Smooth muscle cell of the brain vasculature (primary cell): ENCODE measurements around the gene TBCC.
A peak's percentile ranks its signal among the peaks of the same experiment; 100 is the strongest.

Experiments used
- DNase-seq: peaks from one replicate; pipeline ENCODE4 v3.0.0-alpha.2; 2012; ENCODE audit warnings: low read depth, low spot score

Gene TBCC

DNA sequence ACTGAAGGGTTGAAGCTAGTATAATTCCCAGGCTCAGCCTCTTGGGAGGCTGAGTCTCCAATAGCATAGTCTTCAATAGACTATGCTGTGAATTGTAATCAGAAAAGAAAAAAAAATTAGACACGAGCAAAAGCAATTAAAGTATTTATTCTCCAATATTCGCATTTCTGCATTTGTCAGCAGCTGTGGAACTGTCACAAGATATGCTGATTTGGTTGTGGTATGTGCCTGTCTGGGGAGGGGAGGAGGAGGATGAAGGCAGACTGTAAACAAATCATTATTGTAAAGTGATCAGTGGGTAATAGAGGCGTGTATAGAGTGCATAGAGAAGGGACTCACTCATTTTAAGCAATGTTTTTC lies 25.8 kb upstream of the TBCC start:
- no peak for DNase-seq

DNA sequence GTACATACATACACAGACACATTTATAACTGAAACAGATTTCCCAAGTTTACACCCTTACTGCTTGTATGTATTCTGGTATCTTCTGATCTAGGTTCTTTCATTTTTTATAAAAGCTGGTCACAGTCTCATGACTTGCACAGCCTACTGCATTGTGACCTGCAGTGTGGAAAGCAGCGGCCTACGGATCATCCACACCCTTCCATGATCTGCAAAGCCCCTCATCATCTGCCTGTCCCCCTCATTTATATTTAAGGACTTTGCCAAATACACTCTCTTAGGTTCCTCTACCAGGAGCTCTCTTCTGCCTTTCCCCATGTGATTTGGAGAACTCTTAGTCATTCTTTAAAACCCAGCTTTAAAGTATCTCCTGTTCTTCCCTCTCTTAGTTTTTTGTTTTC lies 23.9 kb upstream of the TBCC start:
- no peak for DNase-seq

GRCh38 chr6:42769051-42769450 lies 23.1 kb upstream of the TBCC start:
- no peak for DNase-seq

DNA sequence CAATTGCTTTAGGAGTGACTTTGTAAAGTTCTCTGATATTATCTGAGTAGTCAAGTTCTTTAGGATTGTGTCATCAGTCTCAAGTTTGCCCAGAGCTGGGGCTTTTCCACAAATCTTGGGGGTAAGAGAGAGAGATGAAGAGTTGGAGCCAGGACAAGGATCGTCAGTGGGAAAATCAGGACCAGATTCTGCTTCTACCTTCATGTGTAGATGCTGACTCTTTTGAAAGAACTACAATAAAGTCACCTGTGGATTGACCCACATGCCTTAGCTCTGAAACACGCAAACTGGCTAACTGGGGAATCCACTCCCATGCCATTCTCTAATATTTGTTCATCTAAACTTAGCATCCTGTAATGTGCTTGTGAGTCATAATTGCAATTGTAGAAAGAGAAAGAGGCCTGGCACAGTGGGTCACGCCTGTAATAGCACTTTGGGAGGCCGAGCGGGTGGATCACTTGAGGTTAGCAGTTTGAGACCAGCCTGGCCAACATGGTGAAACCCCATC lies 20.3 kb upstream of the TBCC start:
- DNase-seq = no peak

- DNase-seq = no peak
Observed at GRCh38 chr6:42764911-42765648, 19.2 kb upstream of the TBCC start.

DNA sequence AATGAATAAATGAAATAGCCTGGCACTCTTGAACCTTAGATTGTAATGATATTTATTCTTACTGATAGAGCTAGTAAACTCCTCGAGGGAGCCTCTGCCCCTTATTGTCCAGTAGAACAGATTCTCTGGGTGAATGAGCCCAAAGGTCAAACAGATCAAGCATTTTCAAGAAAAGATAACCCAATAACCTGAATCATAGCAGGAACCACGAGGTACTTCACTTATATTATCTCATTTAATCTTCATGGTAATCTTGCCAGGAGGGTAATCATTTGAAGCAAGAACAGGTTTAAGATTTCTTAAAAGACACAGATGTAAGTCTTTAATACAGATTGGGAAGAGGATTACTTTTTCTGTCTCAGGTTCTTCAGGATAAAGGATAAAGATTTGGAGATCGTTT lies 17.0 kb upstream of the TBCC start:
- DNase-seq = no peak

DNA sequence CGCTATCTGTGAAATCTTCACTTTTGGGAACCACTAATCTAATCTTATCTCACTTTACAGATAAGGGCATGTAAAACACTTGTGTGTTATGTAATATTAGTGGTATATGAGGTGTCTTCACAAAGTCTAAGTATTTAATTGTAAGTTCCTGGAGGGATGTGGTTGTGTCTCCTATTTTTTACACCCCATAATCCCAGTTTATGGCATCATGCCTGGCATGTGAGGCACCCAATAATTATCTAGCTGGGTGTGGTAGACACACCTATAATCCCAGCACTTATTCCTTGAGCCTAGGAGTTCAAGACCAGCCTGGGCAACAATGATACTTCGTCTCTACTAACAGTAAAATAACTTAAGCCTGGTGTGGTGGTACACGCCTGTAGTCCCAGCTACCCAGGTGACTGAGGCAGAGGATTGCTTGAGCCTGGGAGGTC lies 16.5 kb upstream of the TBCC start:
- DNase-seq = no peak

DNA sequence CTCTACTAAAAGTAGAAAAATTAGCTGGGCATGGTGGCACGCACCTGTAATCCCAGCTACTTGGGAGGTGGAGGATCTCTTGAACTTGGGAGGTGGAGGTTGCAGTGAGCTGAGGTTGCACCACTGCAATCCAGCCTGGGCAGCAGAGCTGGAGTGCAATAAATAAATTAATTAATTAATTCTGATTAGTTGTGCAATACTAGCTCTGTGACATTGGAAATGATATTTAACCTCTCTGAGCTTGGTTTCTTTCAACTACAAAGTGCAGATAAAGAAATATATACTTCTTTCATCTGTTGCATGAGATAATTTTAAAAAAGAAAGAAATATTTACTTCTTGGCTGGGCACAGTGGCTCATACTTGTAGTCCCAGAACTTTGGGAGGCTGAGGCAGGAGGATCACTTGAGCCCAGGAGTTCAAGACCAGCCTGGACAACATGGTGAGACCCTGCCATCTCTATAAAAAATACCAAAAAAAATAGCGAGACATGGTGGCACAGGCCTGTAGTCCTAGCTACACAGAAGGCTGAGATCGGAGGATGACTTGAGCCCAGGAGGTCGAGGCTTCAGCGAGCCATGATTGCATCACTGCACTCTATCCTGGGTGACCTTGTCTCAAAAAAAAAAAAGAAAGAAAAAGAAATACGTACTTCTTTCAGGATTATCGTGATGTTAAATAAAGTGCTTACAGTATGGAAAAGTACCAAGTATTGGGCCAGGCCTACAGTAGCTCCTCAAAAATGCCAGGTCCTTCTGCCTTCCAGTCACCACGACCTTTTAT lies 15.6 kb upstream of the TBCC start:
- DNase-seq = no peak

GRCh38 chr6:42758756-42759430 lies 13.0 kb upstream of the TBCC start:
- no peak for DNase-seq

DNA sequence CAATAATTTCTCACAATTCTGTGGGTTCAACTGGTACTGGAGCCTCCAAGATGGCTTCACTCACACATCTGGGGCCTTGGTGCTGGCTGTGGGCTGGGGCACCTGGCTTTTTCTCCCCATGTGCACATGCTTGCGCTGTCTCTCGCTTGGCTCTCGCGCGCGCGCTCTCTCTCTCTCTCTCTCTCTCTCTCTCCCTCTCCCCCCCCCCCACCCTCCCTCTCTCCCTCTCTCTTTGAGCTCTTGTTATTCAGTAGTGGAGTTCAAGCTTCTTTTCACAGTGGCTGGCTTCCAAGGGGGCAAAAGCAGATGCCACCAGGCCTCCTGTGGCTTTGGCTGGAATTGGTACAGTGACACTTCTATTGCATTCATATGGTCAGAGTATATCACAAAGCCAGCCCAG lies 10.8 kb upstream of the TBCC start:
- DNase-seq = no peak

- no peak for DNase-seq
Observed at GRCh38 chr6:42754759-42755158, 8.9 kb upstream of the TBCC start.

GRCh38 chr6:42751055-42751454 lies 5.2 kb upstream of the TBCC start:
- no peak for DNase-seq

DNA sequence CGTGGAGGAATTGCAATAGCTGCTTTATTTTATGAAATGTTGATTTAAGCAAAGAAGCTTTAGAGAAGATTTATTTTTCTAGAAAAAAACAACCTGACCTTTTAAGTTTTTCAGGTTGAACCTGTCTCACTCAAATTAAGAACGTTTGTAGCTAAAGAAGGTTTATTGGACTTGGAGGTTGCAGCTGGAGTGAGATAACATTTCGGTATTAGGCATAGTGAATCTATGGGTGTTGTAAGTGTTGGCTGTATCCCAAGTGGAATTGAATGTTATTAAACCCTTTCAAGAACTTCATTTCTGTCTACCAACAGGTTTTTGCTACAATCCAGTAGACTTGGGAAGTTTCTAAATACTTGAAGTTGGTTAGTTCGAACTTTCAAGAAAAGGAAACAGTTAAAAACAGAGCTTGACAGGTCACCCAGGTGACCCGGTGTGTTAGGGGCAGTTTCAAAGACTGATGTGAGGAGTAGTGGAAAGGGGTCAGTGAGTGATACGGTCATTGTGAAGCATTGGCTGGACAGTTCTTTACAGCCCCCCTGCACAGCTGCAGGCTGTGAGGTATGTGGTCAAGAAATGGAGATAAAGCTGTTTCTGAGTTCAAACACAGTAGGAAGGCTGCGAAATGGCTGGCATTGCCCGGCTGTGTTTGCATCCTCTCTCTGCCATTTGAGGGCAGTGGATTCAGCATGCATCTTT lies 2.4 kb upstream of the TBCC start:
- no peak for DNase-seq

- peak; percentile 72 for DNase-seq
Observed at GRCh38 chr6:42746463-42747391, 824 bp upstream of the TBCC start.

DNA sequence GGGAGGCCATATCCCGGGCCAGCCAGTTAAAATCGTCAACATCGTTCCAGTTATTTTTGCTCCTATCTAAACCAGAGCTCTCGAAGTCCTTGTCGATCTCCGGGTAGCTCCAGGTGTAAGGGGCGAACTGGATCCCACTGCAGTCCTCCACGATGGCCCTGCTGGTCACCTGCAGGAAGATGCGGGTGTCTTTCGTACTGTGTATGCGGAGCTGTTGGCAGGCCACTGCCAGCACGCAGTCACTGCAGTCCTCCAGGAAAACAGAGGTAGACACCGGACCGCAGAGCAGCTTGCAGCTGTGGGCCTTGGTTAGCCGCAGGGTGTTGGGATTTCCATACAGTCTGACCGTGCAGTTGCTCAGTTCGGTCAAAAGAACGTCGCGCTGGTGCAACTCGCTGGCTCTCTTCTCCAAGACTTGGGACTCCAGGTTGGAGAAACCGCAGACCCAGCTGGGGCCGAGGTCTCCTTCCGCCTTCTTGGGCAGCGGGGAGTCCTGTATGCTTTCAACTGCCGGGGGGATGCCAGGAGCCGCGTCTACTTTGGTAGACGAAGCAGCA lies 742 bp downstream of the TBCC start:
- no peak for DNase-seq

GRCh38 chr6:42744351-42744893 lies 1.5 kb downstream of the TBCC start:
- DNase-seq = no peak

DNA sequence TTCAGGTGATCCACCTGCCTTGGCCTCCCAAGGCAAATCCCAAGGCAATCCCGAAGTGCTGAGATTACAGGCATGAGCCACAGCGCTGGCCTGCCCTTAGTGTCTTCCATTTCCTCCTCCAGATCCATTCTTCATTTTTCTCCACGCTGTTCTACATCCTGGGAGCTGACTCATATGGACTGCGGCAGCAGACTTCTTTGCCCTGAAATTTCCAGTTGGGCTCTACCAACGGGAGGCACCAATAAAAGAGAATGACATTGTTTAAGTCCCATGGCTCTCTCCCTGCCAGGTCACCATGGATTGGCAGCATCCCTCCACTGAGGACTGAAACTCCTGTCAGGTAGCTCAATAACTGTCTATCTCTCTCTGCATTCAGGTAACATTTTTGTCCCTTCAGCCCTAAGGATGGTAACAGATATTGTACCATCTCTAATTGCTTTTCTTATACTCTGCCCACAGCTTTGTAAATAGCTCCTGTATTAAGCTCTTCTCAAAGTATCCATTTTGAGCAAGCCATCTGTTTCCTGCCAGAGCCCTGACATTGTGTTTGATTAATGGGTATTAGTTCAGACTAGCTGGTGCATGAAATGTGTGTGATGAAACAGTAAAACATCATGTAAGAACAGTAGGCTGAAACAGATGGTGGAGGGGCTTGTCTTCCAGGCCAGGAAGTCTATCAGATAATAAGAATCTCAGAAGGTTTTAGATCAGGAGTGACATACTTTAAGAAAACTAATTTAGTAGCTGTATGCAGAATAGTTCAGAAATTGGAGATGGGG lies 3.6 kb downstream of the TBCC start:
- no peak for DNase-seq

DNA sequence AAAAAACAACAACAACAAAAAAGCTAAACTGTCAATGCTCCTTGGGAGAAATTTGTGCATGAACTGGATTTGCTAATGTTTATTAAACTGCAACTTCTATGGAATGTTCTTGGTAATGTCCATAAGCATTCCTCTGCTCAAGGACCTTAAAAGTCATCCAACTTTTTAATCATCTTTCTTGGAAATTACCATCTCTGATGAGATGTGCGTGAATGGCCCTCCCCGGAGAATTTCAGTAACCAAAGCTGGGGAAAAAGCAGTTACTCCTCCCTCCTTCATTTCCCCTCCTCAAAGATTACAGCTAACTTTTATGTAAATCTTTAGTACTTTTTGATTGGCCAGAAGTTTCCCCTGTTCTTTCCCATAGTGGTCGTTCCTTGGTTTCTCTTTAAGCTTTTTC lies 5.2 kb downstream of the TBCC start:
- no peak for DNase-seq

- no peak for DNase-seq
Observed at GRCh38 chr6:42735976-42736375, 9.9 kb downstream of the TBCC start.
